GM18873 (cell line): ENCODE data around the gene AGAP2.

Experiments used
- ATAC-seq: cut with Tn5 transposase; IDR thresholded peaks from one replicate; pipeline ENCODE4 v1.9.1; 2021; ENCODE audit warnings: mild to moderate bottlenecking, moderate library complexity, moderate number of reproducible peaks; ENCODE audit not compliant: unreplicated experiment, low FRiP score

The AGAP2 gene

DNA sequence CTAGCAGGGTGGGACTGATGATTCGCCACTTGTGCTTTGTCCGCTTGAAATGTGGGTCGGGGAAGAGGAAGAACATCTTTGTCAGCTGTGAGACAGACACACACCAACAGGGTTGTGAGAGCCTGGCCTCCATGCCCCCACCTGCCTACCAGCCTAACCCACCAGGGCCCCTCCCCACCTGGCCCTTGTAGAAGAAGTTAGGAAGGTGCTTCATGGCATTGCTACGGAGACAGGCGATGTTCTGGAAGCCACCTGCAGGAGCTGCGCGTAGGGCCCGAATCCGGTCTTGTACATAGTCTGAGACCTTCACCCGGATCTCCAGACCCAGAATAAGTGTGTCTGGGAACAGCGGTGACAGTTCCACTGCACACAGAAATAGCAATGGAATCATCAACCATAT, 31.1 kb upstream of the AGAP2 start:
- no peak for ATAC-seq

DNA sequence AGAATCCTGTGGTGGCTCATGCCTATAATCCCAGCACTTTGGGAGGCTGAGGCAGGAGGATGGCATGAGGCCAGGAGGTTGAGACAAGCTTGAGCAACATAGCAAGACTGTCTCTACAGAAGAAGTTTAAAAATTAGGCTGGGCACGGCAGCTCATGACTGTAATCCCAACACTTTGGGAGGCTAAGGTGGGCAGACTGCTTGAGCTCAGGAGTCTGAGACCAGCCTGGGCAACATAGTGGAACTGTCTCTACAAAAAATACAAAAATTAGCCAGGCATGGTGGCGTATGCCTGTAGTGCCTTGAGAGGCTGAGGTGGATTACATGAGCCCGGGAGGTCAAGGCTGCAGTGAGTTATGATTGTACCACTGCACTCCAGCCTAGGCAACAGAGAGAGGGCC, 29.3 kb upstream of the AGAP2 start:
- no peak for ATAC-seq

DNA sequence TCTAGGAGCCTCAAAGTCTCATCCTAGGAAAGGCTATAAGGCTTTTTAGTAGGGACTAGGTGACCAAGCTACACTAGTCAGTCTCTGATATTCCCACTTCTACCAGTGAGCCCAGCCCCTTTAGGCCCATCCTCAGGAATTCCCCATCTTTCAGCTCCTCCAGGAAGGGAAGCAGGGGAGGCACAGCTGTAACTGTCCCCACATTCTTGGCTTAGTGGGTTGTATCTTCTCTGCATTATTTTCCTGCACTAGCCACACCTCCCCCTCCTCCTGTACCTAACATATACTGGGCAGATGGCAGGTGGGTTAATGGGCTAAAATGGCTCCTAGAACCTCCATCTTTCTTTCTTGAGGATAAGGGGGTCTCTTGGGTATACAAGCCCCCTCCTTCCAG, 28.8 kb upstream of the AGAP2 start:
- ATAC-seq, result no peak

DNA sequence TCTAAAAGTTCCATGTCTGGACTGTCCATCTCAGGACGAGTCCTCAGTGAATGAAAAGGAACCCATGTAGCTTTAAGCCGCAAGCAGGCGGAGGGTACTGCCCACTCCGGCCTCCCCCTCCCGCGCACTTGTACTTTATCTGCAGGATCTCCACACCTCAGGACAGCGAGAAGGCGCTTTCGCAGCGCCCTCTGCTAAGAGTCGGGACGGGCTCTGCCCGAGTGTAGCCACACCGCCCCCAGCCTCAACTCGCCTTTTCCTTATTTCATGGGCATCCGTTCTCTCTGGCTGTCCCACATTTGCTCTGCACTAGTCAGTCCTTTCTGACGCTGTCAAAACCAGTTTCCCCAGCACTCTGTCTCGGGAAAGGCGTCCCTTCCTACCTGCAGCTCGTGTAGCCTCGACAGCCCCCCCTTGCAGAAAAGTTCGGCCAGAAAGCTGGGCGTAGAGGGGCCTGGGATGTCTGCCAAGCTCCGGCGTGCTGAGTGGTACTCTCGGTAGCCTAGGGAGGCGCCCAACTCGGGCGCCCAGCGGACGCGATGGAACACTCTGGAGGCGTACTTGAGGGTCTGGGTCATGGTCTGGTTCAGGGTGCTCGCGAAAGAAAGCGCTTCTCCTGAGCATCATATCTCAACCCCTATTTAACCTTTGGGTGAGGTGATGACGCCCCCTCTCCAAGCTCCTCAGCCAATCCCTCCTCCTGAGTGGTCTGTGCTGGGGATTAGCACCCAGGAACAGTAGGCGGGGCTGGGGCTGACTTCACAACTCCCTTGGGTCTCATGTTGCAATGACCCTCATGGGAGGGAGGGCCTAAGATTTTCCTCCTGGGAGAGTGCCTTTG, 28.1 kb upstream of the AGAP2 start, which contains the start of gene CYP27B1:
TSS of gene CYP27B1 (minus strand) at position 615 of the 841 bp plus-strand sequence. CDS start at position 578, 37 bp downstream.
- no peak for ATAC-seq

DNA sequence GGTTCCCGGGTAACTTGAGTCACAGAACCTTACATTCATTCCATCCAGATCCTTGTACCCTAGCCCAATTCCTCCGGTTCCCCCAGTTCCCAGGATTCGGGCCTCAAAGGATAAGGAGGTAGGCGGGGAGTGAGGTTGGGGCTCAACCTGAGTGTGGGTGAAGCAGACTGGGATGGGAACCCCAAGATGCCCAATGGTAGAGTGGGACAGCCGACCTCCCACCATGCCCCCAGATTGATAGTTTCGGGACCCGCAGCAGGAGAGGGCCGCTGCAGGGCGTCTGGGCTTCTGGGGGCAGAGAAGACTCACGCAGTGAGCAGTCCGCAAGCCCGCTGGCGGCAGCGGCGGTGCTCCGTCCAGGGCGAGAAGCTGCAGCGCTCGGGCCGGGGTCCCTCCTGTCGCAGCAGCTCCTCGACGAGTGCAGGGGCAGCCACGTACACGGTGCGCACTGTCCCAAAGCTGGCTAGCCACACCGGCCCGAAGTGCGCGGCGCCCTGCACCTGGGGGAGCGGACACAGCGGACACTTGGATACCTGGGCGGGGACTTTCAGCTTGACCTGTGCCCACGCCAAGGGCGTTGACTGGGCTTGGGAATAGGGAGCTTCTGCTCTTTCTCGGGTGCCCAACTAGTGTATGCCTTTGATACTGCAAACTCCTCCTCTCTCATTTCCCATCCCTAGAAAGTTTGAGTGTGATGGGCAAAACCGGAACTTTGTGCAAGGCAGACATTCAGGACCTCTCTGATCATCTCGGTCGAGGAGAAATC, 27.3 kb upstream of the AGAP2 start:
- ATAC-seq, result no peak

DNA sequence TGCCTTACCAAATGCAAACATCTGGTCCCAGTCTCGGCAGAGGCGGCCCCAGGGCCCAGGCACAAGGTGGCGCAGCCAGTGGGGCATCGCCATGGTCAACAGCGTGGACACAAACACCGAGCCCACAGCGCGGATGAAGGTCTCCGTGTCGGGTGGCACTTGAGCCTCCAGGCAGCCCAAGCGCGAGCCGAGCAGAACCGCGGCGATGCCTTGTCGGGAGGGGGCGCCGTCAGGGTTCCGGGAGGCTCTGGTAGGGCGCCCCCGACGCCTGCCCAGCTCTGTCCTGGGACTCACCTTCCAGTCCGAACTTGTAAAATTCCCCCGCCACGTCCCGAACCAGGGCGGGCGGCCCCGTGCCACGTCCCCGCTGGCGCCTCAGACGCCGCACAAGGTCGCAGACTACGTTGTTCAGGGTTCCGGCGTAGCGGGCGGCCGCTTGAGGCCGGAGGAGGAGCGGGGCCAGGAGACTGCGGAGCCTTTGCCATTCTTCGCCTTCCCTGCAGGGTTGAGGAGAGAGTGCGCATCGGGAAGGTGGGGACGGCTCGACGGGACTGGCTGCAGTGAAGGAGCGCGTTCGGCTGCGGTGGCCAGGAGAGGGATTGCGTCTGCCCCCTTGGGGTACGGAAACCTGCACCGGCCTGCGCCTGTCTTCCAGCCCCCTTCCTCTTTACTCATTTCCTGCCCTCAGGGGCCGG, 26.6 kb upstream of the AGAP2 start:
- ATAC-seq, result no peak

DNA sequence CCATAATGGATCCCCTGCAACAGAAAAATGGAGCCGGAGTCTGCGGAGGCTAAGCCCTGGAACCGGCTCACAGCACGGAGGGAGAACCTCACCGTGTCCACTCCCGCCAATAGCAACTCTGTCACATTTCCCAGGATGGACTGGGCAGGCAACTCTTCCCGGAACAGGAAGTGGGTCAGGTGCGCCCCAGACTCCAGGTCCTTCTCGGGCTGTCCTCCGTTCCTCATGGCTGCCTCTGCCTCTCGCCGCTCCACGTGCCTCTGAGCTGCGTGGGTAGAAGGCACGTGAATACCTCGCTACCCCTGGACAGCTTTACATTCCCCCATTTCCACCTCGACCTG, 26.1 kb upstream of the AGAP2 start:
- ATAC-seq, result no peak

GRCh38 chr12:57763881-57764661, 25.5 kb upstream of the AGAP2 start:
- no peak for ATAC-seq

- no peak for ATAC-seq
Measured at GRCh38 chr12:57762463-57762862, 23.9 kb upstream of the AGAP2 start.

GRCh38 chr12:57761391-57761998, 23.0 kb upstream of the AGAP2 start:
- no peak for ATAC-seq

DNA sequence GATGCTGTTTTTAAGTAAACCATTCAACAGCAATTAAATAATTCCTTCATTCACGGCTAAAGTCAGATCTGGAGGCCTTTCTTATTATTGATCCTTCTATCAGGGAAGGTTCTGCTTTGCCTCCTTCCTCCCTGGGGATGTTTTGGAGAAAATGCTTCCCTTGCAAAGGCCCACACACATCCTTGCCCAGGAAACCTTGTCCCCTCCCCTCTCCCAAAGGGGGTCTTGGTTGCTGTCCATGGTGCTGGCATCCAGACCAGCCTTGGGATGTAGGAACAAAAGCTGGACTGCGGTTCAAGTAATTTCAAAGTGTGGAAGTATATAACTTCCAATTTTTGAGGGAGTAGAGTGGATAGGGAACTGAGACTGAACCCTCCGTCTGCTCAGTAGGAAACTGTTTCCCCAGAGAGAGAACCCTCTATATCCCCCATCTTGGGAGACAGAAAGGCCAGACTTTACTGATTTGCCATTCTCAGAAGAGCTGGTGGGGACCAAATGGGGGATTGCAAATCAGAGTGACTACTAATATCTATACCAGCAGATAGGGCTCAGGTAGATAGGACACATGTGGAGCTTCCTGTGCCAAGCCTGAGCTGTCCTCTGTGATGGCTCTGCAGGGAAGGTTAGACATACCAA, 21.9 kb upstream of the AGAP2 start:
- ATAC-seq, result no peak

GRCh38 chr12:57759360-57759980, 20.9 kb upstream of the AGAP2 start:
- ATAC-seq, result no peak

- ATAC-seq, result no peak
Measured at GRCh38 chr12:57758552-57759359, 20.2 kb upstream of the AGAP2 start.

- ATAC-seq, result no peak
Measured at GRCh38 chr12:57757771-57758170, 19.2 kb upstream of the AGAP2 start.

DNA sequence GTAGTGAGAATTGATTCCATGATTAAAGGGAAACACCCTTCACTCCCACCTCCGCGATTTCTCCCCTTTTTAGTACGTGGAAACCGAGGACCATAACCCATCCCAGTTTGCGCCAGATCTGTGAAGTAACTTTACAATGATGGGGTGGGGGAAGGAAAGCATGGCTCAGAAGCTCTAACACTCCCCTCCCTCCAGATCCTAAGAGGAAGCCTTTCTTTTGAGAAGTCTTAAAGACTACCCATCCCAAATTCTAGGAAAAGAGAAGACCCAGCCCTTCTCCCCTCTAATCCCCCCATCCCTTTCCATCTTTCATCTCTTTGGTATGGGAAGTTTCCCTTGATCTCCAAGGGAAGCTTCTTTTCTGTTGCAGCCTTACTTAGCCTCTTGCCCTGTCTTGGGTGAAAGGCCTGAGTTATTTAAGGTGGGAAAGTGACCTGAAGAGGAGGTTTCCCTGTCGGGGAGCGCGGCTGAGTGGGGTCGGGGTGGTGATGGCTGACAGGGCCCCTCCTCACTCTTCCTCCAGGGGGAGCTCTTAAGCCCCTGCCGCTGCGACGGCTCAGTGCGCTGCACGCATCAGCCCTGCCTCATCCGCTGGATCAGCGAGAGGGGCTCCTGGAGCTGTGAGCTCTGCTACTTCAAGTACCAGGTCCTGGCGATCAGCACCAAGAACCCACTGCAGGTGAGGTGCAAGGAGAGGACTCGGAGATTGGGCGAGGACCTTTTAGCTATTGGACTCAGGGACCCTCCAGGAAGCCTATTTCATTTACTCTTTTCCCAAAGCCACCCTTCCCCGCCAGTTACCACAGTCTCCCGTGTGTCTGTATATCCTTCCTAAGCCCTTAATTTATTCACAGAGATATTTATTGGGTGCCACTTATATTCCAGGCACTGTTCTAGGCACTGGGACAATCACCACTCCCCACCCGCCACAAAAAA, 18.1 kb upstream of the AGAP2 start:
- no peak for ATAC-seq

- no peak for ATAC-seq
Measured at GRCh38 chr12:57755454-57756372, 17.2 kb upstream of the AGAP2 start.

GRCh38 chr12:57755194-57755453, 16.6 kb upstream of the AGAP2 start:
- ATAC-seq, result no peak
